GM10248 (cell line): ENCODE data around the gene ELF1.
A peak's percentile ranks its signal among the peaks of the same experiment; 100 is the strongest.

Source experiments
- CTCF ChIA-PET: fragments of 300-600 bp; sonication (Branson Sonifier 250); formaldehyde crosslinking; extraction: SDS; loops from one replicate; lab custom pipeline; 2021; ENCODE audit warnings: antibody characterized with exemption; lab: Yijun Ruan, JAX
- POLR2A ChIA-PET: fragments of 350-650 bp; sonication (Branson Sonifier 250); formaldehyde crosslinking; extraction: SDS; loops from one replicate; lab custom pipeline; 2020; ENCODE audit warnings: antibody characterized with exemption; lab: Yijun Ruan, JAX
- DNase-seq: peaks from one replicate; pipeline ENCODE4 v3.0.0; 2012; ENCODE audit errors: extremely low spot score
- TF ChIP-seq, protein P1 (sequence below): IDR thresholded peaks from 2 replicates; pipeline ENCODE4 v1.5.1; 2012; ENCODE audit warnings: mild to moderate bottlenecking, low read depth; ENCODE audit errors: extremely low read depth, missing control alignments, control extremely low read depth

The ELF1 gene

DNA sequence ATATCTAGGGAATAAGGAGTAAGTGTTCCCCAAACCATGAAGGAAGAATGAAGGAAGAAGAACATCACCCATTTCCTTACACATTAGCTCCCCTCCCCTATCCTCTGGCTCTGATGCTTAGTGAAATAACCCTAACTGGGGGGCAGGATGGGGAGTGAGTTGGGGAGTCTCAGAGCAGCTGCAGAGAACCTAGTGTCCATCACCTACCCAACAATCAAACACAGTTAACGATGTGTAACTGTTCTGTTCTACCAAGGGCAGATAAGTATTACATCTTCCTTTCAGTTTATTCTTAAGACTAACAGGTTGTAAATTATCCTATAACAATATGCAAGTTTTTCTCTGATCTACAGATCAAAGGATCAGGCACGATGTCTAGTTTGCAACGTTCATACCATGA, 12.8 kb downstream of the ELF1 start:
- TF ChIP-seq, protein P1, sequence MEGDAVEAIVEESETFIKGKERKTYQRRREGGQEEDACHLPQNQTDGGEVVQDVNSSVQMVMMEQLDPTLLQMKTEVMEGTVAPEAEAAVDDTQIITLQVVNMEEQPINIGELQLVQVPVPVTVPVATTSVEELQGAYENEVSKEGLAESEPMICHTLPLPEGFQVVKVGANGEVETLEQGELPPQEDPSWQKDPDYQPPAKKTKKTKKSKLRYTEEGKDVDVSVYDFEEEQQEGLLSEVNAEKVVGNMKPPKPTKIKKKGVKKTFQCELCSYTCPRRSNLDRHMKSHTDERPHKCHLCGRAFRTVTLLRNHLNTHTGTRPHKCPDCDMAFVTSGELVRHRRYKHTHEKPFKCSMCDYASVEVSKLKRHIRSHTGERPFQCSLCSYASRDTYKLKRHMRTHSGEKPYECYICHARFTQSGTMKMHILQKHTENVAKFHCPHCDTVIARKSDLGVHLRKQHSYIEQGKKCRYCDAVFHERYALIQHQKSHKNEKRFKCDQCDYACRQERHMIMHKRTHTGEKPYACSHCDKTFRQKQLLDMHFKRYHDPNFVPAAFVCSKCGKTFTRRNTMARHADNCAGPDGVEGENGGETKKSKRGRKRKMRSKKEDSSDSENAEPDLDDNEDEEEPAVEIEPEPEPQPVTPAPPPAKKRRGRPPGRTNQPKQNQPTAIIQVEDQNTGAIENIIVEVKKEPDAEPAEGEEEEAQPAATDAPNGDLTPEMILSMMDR = no peak
- ChIA-PET CTCF (interaction anchor here (1.1 to 1.5 kb wide), 5 partner anchors 9 to 32 kb away, joined by 3 to 5 read pairs (median 4); no protein-coding TSS in a partner anchor), POLR2A (interaction anchor here (0.9 kb wide), 1 partner anchor 20 kb away, joined by 3 read pairs; no protein-coding TSS in a partner anchor)
- no peak for DNase-seq

DNA sequence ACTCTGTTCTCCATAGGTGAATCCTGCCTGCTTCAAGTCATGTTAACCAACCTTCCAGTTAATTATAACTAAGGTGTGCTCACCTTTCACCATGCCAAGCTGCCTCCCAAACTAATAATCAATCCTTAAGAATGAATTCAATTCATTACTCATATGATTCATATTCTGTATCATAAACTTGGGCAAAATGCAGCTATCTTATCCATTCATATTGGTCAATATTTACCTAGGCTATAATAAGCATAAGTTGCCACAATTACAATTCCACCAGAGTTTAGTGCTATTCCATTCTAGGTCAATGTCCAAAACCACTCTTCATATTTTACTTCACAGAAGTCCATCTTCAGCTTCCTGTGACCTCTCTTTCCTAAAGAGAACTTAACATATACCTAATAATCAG, 13.4 kb downstream of the ELF1 start:
- POLR2A ChIA-PET = interaction anchor here (0.9 kb wide), 1 partner anchor 19 kb away, joined by 3 read pairs; no protein-coding TSS in a partner anchor
- DNase-seq = no peak
- CTCF ChIA-PET = interaction anchor here (1.1 to 1.5 kb wide), 5 partner anchors 10 to 31 kb away, joined by 3 to 5 read pairs (median 4); no protein-coding TSS in a partner anchor
- TF ChIP-seq, protein P1 = no peak

DNA sequence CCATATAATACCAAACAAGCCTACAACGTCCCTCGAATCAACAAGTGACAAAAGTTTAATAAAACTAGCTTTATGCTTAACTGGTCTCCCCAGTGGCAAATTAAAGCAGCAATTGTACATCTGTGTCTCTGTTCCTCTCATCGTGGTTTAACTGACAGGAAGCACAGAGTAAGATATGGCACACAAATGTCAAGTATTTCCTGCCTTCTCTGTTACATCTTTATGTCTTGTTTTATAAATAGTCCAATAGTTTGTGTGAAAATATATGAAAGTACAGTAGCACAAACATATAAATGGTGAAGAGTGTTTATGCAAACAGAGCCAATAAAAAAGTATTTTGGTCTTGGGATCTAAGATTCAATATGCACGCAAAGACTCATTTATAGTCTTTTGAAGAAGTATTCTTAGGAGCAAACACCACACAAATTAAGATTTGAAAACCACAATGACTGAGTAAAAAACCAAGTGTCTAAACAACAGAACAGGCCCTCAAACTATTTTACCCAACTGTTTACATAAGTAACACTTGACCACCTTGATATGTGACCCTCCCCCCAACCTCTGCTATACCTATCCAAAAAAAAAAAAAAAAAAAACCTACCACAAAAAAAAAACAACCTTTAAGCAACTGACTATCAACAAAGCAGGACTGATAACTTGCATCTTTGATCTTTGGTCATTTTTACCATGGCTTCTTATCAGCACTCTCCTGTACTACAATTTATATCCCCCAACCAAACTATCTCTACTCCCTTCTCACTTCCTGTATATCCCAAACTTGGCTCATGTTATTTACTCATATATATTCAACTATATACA, 14.0 kb downstream of the ELF1 start:
- TF ChIP-seq, protein P1 = no peak
- POLR2A ChIA-PET = interaction anchor here (0.5 to 0.9 kb wide), 2 partner anchors 14 to 19 kb away, joined by 3 to 5 read pairs; no protein-coding TSS in a partner anchor
- CTCF ChIA-PET = interaction anchor here (1.0 to 1.5 kb wide), 6 partner anchors 9 to 31 kb away, joined by 3 to 5 read pairs (median 4); no protein-coding TSS in a partner anchor
- DNase-seq = peak; percentile 27

DNA sequence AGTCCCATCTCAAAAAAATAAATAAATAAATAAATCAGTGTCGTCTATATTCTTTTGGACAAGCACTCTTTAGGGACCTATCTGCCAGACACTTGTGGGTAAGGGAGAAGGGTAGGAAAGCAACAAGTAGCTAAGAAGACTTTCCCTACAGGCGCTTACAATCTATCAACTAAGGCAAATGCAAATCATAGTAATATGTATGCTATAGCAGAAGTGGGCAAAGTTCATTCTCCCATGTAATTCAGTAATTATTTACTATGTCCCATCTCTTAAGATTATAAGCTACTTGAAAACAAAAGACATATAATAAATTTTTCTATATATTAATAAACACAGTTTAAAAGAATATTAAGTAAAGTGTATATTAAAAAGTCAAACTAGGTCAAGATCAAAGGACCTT, 16.5 kb downstream of the ELF1 start:
- DNase-seq = no peak
- CTCF ChIA-PET = interaction anchor here (1.2 to 2.3 kb wide), 7 partner anchors 10 to 52 kb away, joined by 3 to 11 read pairs (median 7); partner anchors contain the start of gene ELF1
- POLR2A ChIA-PET = interaction anchor here (0.7 to 0.9 kb wide), 3 partner anchors 10 to 41 kb away, joined by 3 to 6 read pairs (median 4); no protein-coding TSS in a partner anchor
- TF ChIP-seq, protein P1 = no peak

DNA sequence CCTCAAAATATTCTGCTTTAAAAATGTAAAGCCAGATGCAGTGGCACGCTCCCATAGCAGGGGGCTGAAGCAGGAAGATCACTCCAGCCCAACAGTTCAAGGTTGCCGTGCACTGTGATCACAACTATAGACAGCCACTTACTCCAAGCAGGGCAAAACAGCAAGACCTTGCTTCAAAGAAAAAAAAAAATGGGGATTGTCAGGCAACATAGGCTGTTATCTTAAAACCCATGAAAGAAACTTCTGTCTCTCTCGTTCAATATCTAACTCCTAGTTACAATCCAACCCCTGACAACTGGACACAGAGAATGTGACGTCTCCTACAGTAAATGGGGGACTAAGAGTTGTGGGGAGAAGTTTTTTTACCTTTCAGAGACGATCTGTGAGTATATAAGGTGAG, 17.4 kb downstream of the ELF1 start:
- ChIA-PET CTCF (interaction anchor here (0.7 to 2.3 kb wide), 3 partner anchors 9 to 53 kb away, joined by 3 to 11 read pairs (median 3); no protein-coding TSS in a partner anchor), POLR2A (interaction anchor here (0.6 kb wide), 1 partner anchor 15 kb away, joined by 4 read pairs; no protein-coding TSS in a partner anchor)
- no peak for DNase-seq
- TF ChIP-seq, protein P1 = no peak

DNA sequence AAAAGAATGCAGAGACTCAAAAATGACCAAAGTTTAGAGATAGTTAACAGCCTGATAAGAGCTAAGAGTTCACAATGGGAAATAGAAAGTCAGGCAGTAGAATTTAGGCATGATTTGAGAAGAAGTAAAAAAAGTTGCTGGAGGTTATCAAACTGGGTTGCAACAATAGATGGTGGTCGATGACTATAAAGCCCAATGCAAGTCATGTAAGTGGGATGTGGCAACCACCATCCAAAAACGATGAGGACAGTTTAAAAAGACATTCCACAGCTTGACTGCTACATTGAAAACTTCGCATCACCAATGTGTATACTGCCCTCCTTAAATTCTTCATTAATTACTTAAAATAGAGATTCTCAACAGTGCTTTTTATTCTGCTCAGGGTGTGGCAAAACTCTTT, 19.7 kb downstream of the ELF1 start:
- TF ChIP-seq, protein P1 = no peak
- ChIA-PET POLR2A (no interaction called here), CTCF (interaction anchor here (1.0 kb wide), 1 partner anchor 9 kb away, joined by 5 read pairs; no protein-coding TSS in a partner anchor)
- DNase-seq = no peak
